Lower lobe of right lung (tissue), 2 donors: ENCODE measurements around the gene CDK11A. TPM values are rescaled to one million over a fixed set of nuclear protein-coding genes. Genes with fewer than 3 reads are reported as not detected.
A peak's percentile ranks its signal among the peaks of the same experiment; 100 is the strongest.
"Not testable (repeated sequence)": the region's sequence is repeated elsewhere in the genome, so short reads cannot be mapped to it uniquely, and the experiment has no call there.

Experiments used
- ATAC-seq, 2 donors: fragments of 200-7000 bp; cut with Tn5 transposase; one replicate each; pipeline ENCODE4 v1.9.1; 2020 to 2022; ENCODE audit warnings: mild to moderate bottlenecking in 2 of 2, moderate library complexity in 2 of 2
- DNase-seq: peaks from one replicate; pipeline ENCODE4 v3.0.0-alpha.2; 2020
- H3K27ac ChIP-seq: fragments of 200-600 bp; one replicate; pipeline ENCODE4 v1.8.0; 2022
- H3K27me3 ChIP-seq: fragments of 200-600 bp; one replicate; pipeline ENCODE4 v1.8.0; 2022; ENCODE audit warnings: low read depth
- H3K36me3 ChIP-seq: fragments of 200-600 bp; one replicate; pipeline ENCODE4 v1.8.0; 2022; ENCODE audit warnings: mild to moderate bottlenecking
- H3K4me1 ChIP-seq: fragments of 200-600 bp; one replicate; pipeline ENCODE4 v1.8.0; 2022
- H3K4me3 ChIP-seq: fragments of 200-600 bp; one replicate; pipeline ENCODE4 v1.8.0; 2022; ENCODE audit warnings: mild to moderate bottlenecking
- H3K9me3 ChIP-seq: fragments of 200-600 bp; one replicate; pipeline ENCODE4 v1.8.0; 2022
- CTCF ChIP-seq: fragments of 200-600 bp; IDR thresholded peaks from one replicate; pipeline ENCODE4 v1.8.0; 2022; ENCODE audit warnings: antibody characterized with exemption, mild to moderate bottlenecking
- intact Hi-C: fragments of 100-400 bp; cut with DNase I; formaldehyde crosslinking; loops from one replicate; pipeline ENCODE4 v1.11.0; 2022
- total RNA-seq: library from RNA; stranded (reverse); fragmentation: NEBNext Ultra II Directional; extraction: Animal tissue kit (Norgen Biotek cat#: 25700); gene quantifications from one replicate; pipeline ENCODE4 v1.2.1, GENCODE V29; 2021
- donor health status: DM: no; HTN: yes; CAD: no; lungs with severe emphysema.

The CDK11A gene
- total RNA-seq, 1 donor from 2014 or later = 56.1 TPM

GRCh38 chr1:1737675-1738590 is 13.8 kb upstream of the CDK11A start:
- intact Hi-C loops, H3K27ac ChIP-seq, H3K4me3 ChIP-seq, H3K9me3 ChIP-seq, H3K27me3 ChIP-seq, DNase-seq, H3K4me1 ChIP-seq: not testable (repeated sequence)
- ATAC-seq = peak; percentile 9 to 41
- H3K36me3 ChIP-seq = peaks cover 32% of the 10 kb centered on the region

- ATAC-seq (no peak), DNase-seq (no peak)
- Histone ChIP-seq H3K4me1 (peaks cover 6% of the 10 kb centered on the region), H3K9me3 (no peaks in the 10 kb centered on the region), H3K4me3 (no peak overlapping the region), H3K27ac (no peak overlapping the region), H3K36me3 (peaks cover 52% of the 10 kb centered on the region), H3K27me3 (no peaks in the 10 kb centered on the region)
- TF ChIP-seq CTCF = no peak
- intact Hi-C loops = no loop called here
Measured at GRCh38 chr1:1732381-1732780, 8.2 kb upstream of the CDK11A start.

GRCh38 chr1:1730870-1731269 is 6.7 kb upstream of the CDK11A start:
- Histone ChIP-seq H3K9me3 (no peaks in the 10 kb centered on the region), H3K27me3 (no peaks in the 10 kb centered on the region), H3K4me3 (no peak overlapping the region), H3K4me1 (peaks cover 6% of the 10 kb centered on the region), H3K36me3 (peaks cover 46% of the 10 kb centered on the region), H3K27ac (no peak overlapping the region)
- TF ChIP-seq CTCF = no peak
- DNase-seq (no peak), ATAC-seq (peak in 1 of 2 donors; percentile 31)
- intact Hi-C loops = no loop called here

- intact Hi-C loops, H3K27me3 ChIP-seq, ATAC-seq, H3K9me3 ChIP-seq, H3K4me3 ChIP-seq, DNase-seq, H3K4me1 ChIP-seq, H3K27ac ChIP-seq: not testable (repeated sequence)
- peaks cover 46% of the 10 kb centered on the region for H3K36me3 ChIP-seq
Measured at GRCh38 chr1:1730230-1730629, 6.1 kb upstream of the CDK11A start.

GRCh38 chr1:1729116-1729816 is 5.1 kb upstream of the CDK11A start:
- DNase-seq, H3K4me3 ChIP-seq, intact Hi-C loops, H3K9me3 ChIP-seq, ATAC-seq, H3K27ac ChIP-seq, H3K27me3 ChIP-seq, H3K4me1 ChIP-seq: not testable (repeated sequence)
- H3K36me3 ChIP-seq = peaks cover 43% of the 10 kb centered on the region

GRCh38 chr1:1728308-1729005 is 4.3 kb upstream of the CDK11A start:
- H3K4me3 ChIP-seq, DNase-seq, ATAC-seq, intact Hi-C loops, H3K4me1 ChIP-seq, H3K9me3 ChIP-seq, H3K27me3 ChIP-seq: not testable (repeated sequence)
- H3K27ac ChIP-seq = peak overlapping the region; percentile 53
- H3K36me3 ChIP-seq = peaks cover 36% of the 10 kb centered on the region

- intact Hi-C loops, H3K27ac ChIP-seq, H3K27me3 ChIP-seq, DNase-seq, H3K4me3 ChIP-seq, ATAC-seq, H3K4me1 ChIP-seq, H3K9me3 ChIP-seq: not testable (repeated sequence)
- peaks cover 24% of the 10 kb centered on the region for H3K36me3 ChIP-seq
Measured at GRCh38 chr1:1727131-1727651, 3.0 kb upstream of the CDK11A start.

GRCh38 chr1:1726088-1726487 is 1.9 kb upstream of the CDK11A start:
- H3K4me3 ChIP-seq, H3K9me3 ChIP-seq, H3K27ac ChIP-seq, ATAC-seq, DNase-seq, H3K27me3 ChIP-seq, intact Hi-C loops, H3K4me1 ChIP-seq: not testable (repeated sequence)
- H3K36me3 ChIP-seq = peaks cover 22% of the 10 kb centered on the region
